Loucy (cell line): ENCODE results near the gene KLHL8.

Experiments used
- CTCF ChIP-seq: fragments of 200-600 bp; sonication (generic); conservative IDR thresholded peaks from 2 replicates; pipeline ENCODE4 v1.5.1; 2014; ENCODE audit warnings: mild to moderate bottlenecking, antibody characterized with exemption, low read length
- EZH2phosphoT487 ChIP-seq: fragments of 200-600 bp; IDR thresholded peaks from 2 replicates; pipeline ENCODE4 v1.6.1; 2018; ENCODE audit warnings: antibody characterized with exemption, mild to moderate bottlenecking, moderate library complexity, borderline replicate concordance

DNA sequence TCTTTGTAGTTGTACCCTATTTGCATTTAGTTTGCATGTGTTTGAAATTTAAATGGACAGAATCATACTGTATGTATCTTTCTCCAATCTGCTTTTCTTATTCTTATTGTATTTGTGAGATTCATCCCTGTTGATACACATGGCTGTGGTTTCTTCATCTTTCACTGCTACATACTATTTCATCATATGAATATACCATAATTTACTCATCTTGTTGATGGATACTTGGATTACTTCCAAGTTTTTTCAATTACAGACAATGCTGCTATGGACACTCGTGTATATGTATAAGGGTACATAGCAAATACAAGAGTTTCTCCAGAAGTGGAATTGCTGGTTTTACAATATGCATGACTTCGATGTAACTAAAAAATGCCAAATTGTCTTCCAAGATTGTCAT, 11.8 kb upstream of the KLHL8 start:
- no peak for TF ChIP-seq CTCF
- no peak for TF ChIP-seq EZH2phosphoT487
